Smooth muscle cell of the brain vasculature (primary cell): ENCODE results near the gene TMED5.
"Not testable (repeated sequence)": the region's sequence is repeated elsewhere in the genome, so short reads cannot be mapped to it uniquely, and the experiment has no call there.

ENCODE experiments used
- DNase-seq: peaks from one replicate; pipeline ENCODE4 v3.0.0-alpha.2; 2012; ENCODE audit warnings: low read depth, low spot score

The TMED5 gene

GRCh38 chr1:93172778-93173177 is 7.4 kb downstream of the TMED5 start:
- no peak for DNase-seq

GRCh38 chr1:93171549-93172034 is 8.6 kb downstream of the TMED5 start:
- DNase-seq, result no peak

GRCh38 chr1:93170141-93170678 is 10.0 kb downstream of the TMED5 start:
- DNase-seq, result not testable (repeated sequence)

GRCh38 chr1:93167006-93167405 is 13.2 kb downstream of the TMED5 start:
- no peak for DNase-seq

GRCh38 chr1:93165895-93166294 is 14.3 kb downstream of the TMED5 start:
- not testable (repeated sequence) for DNase-seq

GRCh38 chr1:93164816-93165215 is 15.4 kb downstream of the TMED5 start:
- DNase-seq, result no peak

GRCh38 chr1:93163314-93163713 is 16.9 kb downstream of the TMED5 start:
- not testable (repeated sequence) for DNase-seq

GRCh38 chr1:93159337-93159736 is 20.9 kb downstream of the TMED5 start:
- DNase-seq, result no peak

GRCh38 chr1:93155335-93155734 is 24.9 kb downstream of the TMED5 start:
- DNase-seq, result no peak

GRCh38 chr1:93154898-93155297 is 25.3 kb downstream of the TMED5 start:
- no peak for DNase-seq

- DNase-seq, result no peak
Observed at GRCh38 chr1:93152835-93153234, 27.4 kb downstream of the TMED5 start.

GRCh38 chr1:93151474-93151873 is 28.7 kb downstream of the TMED5 start:
- DNase-seq, result no peak

- DNase-seq, result no peak
Observed at GRCh38 chr1:93150729-93151128, 29.5 kb downstream of the TMED5 start.

- DNase-seq, result peak; percentile 3
Observed at GRCh38 chr1:93148001-93148400, 32.2 kb downstream of the TMED5 start.

GRCh38 chr1:93143769-93144168 is 36.4 kb downstream of the TMED5 start:
- DNase-seq, result no peak

GRCh38 chr1:93143136-93143535 is 37.1 kb downstream of the TMED5 start:
- no peak for DNase-seq

GRCh38 chr1:93142161-93142560 is 38.1 kb downstream of the TMED5 start:
- no peak for DNase-seq

- DNase-seq, result no peak
Observed at GRCh38 chr1:93140106-93140505, 40.1 kb downstream of the TMED5 start.

GRCh38 chr1:93137604-93138292 is 42.5 kb downstream of the TMED5 start:
- DNase-seq, result no peak

GRCh38 chr1:93136445-93136844 is 43.8 kb downstream of the TMED5 start:
- DNase-seq, result no peak

- no peak for DNase-seq
Observed at GRCh38 chr1:93132638-93133037, 47.6 kb downstream of the TMED5 start.

- DNase-seq, result no peak
Observed at GRCh38 chr1:93129507-93130099, 50.6 kb downstream of the TMED5 start.
